ENCODE results near the gene CPA5.

DNA sequence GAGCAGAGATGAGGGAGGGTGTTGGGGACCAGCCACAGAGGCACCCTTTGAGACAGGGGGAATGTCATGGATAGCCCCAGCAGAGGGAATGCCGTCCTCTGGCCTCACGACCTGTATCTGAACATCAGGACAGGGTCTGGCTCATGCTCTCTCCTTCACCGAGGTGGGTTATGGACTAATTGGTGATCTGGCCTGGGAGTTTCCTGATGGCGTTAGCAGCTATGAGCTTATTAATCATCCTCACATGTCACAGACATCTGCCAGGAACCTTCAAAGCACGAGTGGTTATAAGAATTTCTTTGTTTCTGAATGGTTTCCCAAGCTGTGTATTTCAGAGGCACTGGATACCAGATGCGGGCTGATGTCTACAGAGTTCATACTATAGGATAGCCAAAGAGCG, 44.8 kb upstream of the CPA5 start:
- no peak for TF ChIP-seq EZH2 (IDR thresholded peaks at IDR 0.05; ENCODE audit: low read length, unreplicated experiment)
- TF ChIP-seq EZH2phosphoT487 (IDR thresholded peaks at IDR 0.05; ENCODE audit: borderline replicate concordance, low read length): no peak
